Measurements from ENCODE around the gene NMD3.

Gene NMD3

DNA sequence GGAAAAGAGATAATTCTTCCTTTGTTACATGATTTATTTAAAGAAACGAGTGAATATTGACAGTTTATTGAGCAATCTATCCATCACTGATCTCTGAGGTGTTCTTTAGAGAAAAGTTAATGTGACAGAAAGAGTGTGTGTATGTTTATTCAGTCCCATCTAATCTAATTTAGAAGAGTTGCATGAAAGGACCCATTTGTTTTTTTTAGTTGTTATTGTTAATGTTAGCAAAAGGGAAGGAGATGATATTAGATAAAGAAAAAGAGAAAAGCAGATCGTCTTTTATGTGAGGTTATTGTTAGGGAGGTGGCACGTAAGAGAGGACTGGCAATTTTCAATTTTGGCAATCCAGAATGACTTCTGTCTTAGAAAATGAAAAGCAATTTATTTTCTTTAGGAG is 46.5 kb downstream of the NMD3 start:
- no peak overlapping the region for H3K4me3 ChIP-seq (ENCODE audit: insufficient read length, low read depth)
- no peak for DNase-seq (ENCODE audit: low read depth, low spot score)

DNA sequence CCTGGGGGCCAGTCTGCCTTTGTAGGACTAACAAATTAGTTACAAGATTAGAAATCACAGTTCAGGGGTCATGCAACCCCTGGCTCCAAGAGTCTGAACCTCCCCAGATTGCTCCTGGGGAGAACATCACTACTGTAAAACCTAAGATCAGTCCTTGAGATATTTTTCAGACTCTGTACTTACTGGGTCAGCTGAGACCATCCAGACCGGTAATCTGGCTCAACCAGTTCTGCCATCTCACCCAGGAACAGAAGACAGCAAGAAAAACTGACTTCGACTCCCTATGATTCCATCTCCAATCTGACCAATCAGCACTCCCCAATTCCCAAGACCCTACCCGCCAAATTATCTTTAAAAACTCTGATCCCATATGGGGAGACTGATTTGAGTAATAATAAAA is 47.5 kb downstream of the NMD3 start:
- TF ChIP-seq SUZ12 (IDR thresholded peaks at IDR 0.05; ENCODE audit: extremely low read depth, insufficient read depth, insufficient read length) (no peak), YY1 (IDR thresholded peaks at IDR 0.05; ENCODE audit: insufficient read depth, insufficient read length) (no peak), ZNF274 (IDR thresholded peaks at IDR 0.05; ENCODE audit: low read depth, low read length) (no peak)
- no peaks in the 10 kb centered on the region for H3K4me1 ChIP-seq (ENCODE audit: insufficient read depth, insufficient read length)

More for the DNA sequence above, 46.5 kb downstream of the NMD3 start:
- peaks cover 10% of the 10 kb centered on the region for H3K36me3 ChIP-seq (ENCODE audit: insufficient read depth, insufficient read length, low read length)
- no peak overlapping the region for H3K9ac ChIP-seq (ENCODE audit: insufficient read length, low read depth)
- TF ChIP-seq SUZ12 (IDR thresholded peaks at IDR 0.05; ENCODE audit: extremely low read depth, insufficient read depth, insufficient read length) = no peak
- no peak for TF ChIP-seq ZNF274 (IDR thresholded peaks at IDR 0.05; ENCODE audit: low read depth, low read length)
- TF ChIP-seq YY1 (IDR thresholded peaks at IDR 0.05; ENCODE audit: insufficient read depth, insufficient read length) = no peak
- H3K9me3 ChIP-seq (ENCODE audit: insufficient read depth, low read length) = peaks cover 26% of the 10 kb centered on the region
- H3K27me3 ChIP-seq (ENCODE audit: insufficient read depth, insufficient read length) = no peaks in the 10 kb centered on the region
- H3K4me1 ChIP-seq (ENCODE audit: insufficient read depth, insufficient read length) = no peaks in the 10 kb centered on the region

DNA sequence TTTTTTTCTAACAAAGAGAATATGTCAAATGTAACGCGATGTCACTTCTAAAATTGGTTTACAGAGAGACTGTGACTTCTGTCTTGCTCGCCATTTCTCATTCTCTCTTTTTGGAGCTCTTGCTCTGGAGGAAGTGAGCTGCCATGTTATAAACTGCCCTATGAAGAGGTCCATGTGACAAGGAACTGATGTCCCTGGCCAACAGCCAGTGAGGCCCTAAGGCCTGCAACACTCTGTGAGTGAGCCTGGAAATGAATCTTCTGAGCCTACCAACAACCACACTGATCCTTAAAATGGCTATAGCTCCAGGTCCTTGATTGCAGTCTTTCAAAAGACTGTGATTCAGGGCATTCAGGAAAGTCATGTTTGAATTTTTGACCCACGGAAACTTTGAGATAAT is 49.9 kb downstream of the NMD3 start:
- Histone ChIP-seq H3K9me3 (ENCODE audit: insufficient read depth, low read length) (no peaks in the 10 kb centered on the region), H3K9ac (ENCODE audit: insufficient read length, low read depth) (no peak overlapping the region), H3K36me3 (ENCODE audit: insufficient read depth, insufficient read length, low read length) (peaks cover 11% of the 10 kb centered on the region), H3K4me3 (ENCODE audit: insufficient read length, low read depth) (no peak overlapping the region), H3K27me3 (ENCODE audit: insufficient read depth, insufficient read length) (no peaks in the 10 kb centered on the region), H3K4me1 (ENCODE audit: insufficient read depth, insufficient read length) (no peaks in the 10 kb centered on the region)
- DNase-seq (ENCODE audit: low read depth, low spot score) = no peak
- TF ChIP-seq ZNF274 (IDR thresholded peaks at IDR 0.05; ENCODE audit: low read depth, low read length) (no peak), YY1 (IDR thresholded peaks at IDR 0.05; ENCODE audit: insufficient read depth, insufficient read length) (no peak), SUZ12 (IDR thresholded peaks at IDR 0.05; ENCODE audit: extremely low read depth, insufficient read depth, insufficient read length) (no peak)

More for the DNA sequence above, 47.5 kb downstream of the NMD3 start:
- no peaks in the 10 kb centered on the region for H3K27me3 ChIP-seq (ENCODE audit: insufficient read depth, insufficient read length)
- DNase-seq (ENCODE audit: low read depth, low spot score) = no peak
- H3K9me3 ChIP-seq (ENCODE audit: insufficient read depth, low read length) = peaks cover 23% of the 10 kb centered on the region
- no peak overlapping the region for H3K4me3 ChIP-seq (ENCODE audit: insufficient read length, low read depth)
- H3K9ac ChIP-seq (ENCODE audit: insufficient read length, low read depth) = no peak overlapping the region
- peaks cover 7% of the 10 kb centered on the region for H3K36me3 ChIP-seq (ENCODE audit: insufficient read depth, insufficient read length, low read length)

DNA sequence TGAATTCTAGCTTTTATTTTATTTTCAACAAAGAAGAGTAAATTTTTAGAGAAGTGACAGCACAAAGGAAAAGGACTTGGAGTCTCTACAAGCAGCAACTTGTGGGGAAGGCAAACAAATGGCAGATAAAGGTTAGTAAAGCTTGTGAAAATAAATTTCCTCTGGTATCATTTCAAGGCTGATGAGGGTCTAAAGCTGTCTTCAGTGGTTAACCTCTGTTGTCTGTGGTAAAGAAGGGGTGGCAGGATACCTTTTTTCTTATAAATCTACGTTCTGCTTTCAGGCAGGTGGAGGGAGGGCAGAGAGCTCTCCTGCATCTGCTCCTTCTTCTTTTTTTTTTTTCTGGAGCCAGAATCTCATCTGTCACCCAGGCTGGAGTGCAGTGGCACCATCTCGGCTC is 50.5 kb downstream of the NMD3 start:
- no peaks in the 10 kb centered on the region for H3K4me1 ChIP-seq (ENCODE audit: insufficient read depth, insufficient read length)
- H3K9me3 ChIP-seq (ENCODE audit: insufficient read depth, low read length) = no peaks in the 10 kb centered on the region
- no peaks in the 10 kb centered on the region for H3K27me3 ChIP-seq (ENCODE audit: insufficient read depth, insufficient read length)
- H3K4me3 ChIP-seq (ENCODE audit: insufficient read length, low read depth) = no peak overlapping the region
- TF ChIP-seq YY1 (IDR thresholded peaks at IDR 0.05; ENCODE audit: insufficient read depth, insufficient read length) = no peak
- no peak for TF ChIP-seq ZNF274 (IDR thresholded peaks at IDR 0.05; ENCODE audit: low read depth, low read length)
- TF ChIP-seq SUZ12 (IDR thresholded peaks at IDR 0.05; ENCODE audit: extremely low read depth, insufficient read depth, insufficient read length) = no peak
- no peak overlapping the region for H3K9ac ChIP-seq (ENCODE audit: insufficient read length, low read depth)
- peaks cover 12% of the 10 kb centered on the region for H3K36me3 ChIP-seq (ENCODE audit: insufficient read depth, insufficient read length, low read length)
- no peak for DNase-seq (ENCODE audit: low read depth, low spot score)

DNA sequence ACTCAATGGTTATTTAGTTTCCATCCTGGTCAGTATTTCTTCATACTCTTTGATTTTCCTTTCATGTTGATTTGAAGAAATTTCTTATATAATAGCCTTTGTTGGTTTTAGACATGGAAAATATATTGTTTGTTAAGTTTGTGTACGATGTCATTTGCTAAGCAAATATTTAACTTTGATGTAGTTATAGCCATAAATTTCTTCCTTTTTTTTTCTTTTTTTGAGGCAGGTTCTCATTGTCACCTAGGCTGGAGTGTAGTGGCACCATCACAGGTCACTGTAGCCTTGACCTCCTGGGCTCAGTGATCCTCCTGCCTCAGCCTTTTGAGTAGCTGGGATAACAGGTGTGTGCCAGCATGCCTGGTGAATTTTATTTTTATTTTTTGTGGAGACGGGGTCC is 51.4 kb downstream of the NMD3 start:
- H3K9ac ChIP-seq (ENCODE audit: insufficient read length, low read depth) = no peak overlapping the region
- H3K4me1 ChIP-seq (ENCODE audit: insufficient read depth, insufficient read length) = no peaks in the 10 kb centered on the region
- no peak for TF ChIP-seq ZNF274 (IDR thresholded peaks at IDR 0.05; ENCODE audit: low read depth, low read length)
- no peak for TF ChIP-seq SUZ12 (IDR thresholded peaks at IDR 0.05; ENCODE audit: extremely low read depth, insufficient read depth, insufficient read length)
- TF ChIP-seq YY1 (IDR thresholded peaks at IDR 0.05; ENCODE audit: insufficient read depth, insufficient read length) = no peak
- H3K27me3 ChIP-seq (ENCODE audit: insufficient read depth, insufficient read length) = no peaks in the 10 kb centered on the region
- no peak overlapping the region for H3K4me3 ChIP-seq (ENCODE audit: insufficient read length, low read depth)
- H3K9me3 ChIP-seq (ENCODE audit: insufficient read depth, low read length) = peaks cover 7% of the 10 kb centered on the region; the same call in 1 of the 2 replicates
- peaks cover 12% of the 10 kb centered on the region for H3K36me3 ChIP-seq (ENCODE audit: insufficient read depth, insufficient read length, low read length)
- DNase-seq (ENCODE audit: low read depth, low spot score) = no peak

DNA sequence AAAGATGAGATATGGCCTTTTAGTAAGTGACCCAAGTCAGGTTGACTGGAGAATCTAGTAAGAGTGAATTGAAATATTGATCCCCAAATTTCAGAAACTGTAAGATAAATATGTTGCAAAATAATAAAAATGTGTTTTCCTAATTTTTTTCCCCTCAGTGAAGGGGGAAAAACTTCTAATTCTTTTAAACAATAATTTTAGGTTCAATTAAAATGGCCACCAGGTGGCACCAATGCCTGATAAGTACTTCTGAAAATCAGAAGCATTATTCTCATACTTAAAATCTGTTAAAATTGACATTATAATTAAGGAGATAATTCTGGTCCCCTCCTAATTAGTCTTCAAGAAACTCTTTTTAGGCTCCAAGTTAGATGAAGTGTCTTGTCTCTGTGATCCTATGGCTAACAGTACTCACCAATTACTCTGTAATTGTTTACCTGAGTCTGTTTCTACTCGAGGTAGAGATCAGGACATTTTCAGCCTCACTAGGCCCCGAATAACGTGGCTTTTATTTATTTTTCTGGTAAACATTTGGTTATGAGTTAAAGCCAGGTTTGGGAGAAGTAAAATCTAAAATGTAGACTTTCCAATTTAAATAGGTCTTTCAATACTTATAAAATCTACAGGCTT is 52.6 kb downstream of the NMD3 start:
- peaks cover 19% of the 10 kb centered on the region; the same call in 1 of the 2 replicates for H3K9me3 ChIP-seq (ENCODE audit: insufficient read depth, low read length)
- no peaks in the 10 kb centered on the region for H3K27me3 ChIP-seq (ENCODE audit: insufficient read depth, insufficient read length)
- H3K4me3 ChIP-seq (ENCODE audit: insufficient read length, low read depth) = no peak overlapping the region
- DNase-seq (ENCODE audit: low read depth, low spot score) = peak; percentile 28
- H3K9ac ChIP-seq (ENCODE audit: insufficient read length, low read depth) = no peak overlapping the region
- H3K4me1 ChIP-seq (ENCODE audit: insufficient read depth, insufficient read length) = no peaks in the 10 kb centered on the region
- TF ChIP-seq SUZ12 (IDR thresholded peaks at IDR 0.05; ENCODE audit: extremely low read depth, insufficient read depth, insufficient read length) (no peak), ZNF274 (IDR thresholded peaks at IDR 0.05; ENCODE audit: low read depth, low read length) (no peak), YY1 (IDR thresholded peaks at IDR 0.05; ENCODE audit: insufficient read depth, insufficient read length) (no peak)
- H3K36me3 ChIP-seq (ENCODE audit: insufficient read depth, insufficient read length, low read length) = peaks cover 12% of the 10 kb centered on the region

DNA sequence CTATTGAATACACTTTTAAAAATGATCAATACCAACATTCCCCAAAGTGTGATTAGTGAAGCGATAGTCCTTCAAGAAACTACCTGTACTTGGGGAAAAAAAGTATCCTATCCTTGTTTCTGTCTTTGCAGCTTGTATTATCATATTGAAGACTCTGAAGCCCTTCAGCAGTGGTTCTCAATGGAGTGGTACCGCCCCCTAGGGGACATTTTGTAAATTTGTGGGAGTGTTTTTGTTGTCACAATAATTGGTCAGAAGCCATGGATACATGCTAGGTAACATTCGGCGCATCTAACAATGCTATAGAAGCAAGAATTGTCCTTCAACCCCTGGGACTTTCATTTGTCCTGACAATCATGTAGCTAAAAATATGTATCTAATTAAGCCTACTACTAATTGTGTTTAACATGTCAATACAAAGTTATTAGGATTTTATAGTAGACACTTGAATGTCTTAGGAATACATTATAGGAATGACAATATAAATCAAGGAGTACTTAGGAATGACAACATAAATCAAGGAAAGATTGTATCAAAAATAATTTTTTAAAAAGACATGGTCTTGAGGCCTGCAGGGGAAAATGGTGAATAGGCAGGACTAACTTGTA is 53.7 kb downstream of the NMD3 start:
- no peak overlapping the region for H3K4me3 ChIP-seq (ENCODE audit: insufficient read length, low read depth)
- no peak overlapping the region for H3K9ac ChIP-seq (ENCODE audit: insufficient read length, low read depth)
- peaks cover 12% of the 10 kb centered on the region for H3K36me3 ChIP-seq (ENCODE audit: insufficient read depth, insufficient read length, low read length)
- DNase-seq (ENCODE audit: low read depth, low spot score) = peak; percentile 61
- peaks cover 26% of the 10 kb centered on the region; the same call in 1 of the 2 replicates for H3K9me3 ChIP-seq (ENCODE audit: insufficient read depth, low read length)
- H3K27me3 ChIP-seq (ENCODE audit: insufficient read depth, insufficient read length) = no peaks in the 10 kb centered on the region
- no peaks in the 10 kb centered on the region for H3K4me1 ChIP-seq (ENCODE audit: insufficient read depth, insufficient read length)
- TF ChIP-seq SUZ12 (IDR thresholded peaks at IDR 0.05; ENCODE audit: extremely low read depth, insufficient read depth, insufficient read length) (no peak), ZNF274 (IDR thresholded peaks at IDR 0.05; ENCODE audit: low read depth, low read length) (no peak), YY1 (IDR thresholded peaks at IDR 0.05; ENCODE audit: insufficient read depth, insufficient read length) (no peak)
